Right atrium auricular region (tissue), 2 donors: ENCODE measurements around the gene CDH26. TPM values are rescaled to one million over a fixed set of nuclear protein-coding genes. Genes with fewer than 3 reads are reported as not detected.
"Not testable (repeated sequence)": the region's sequence is repeated elsewhere in the genome, so short reads cannot be mapped to it uniquely, and the experiment has no call there.

ENCODE experiments used
- DNase-seq: peaks from one replicate; pipeline ENCODE4 v3.0.0-alpha.2; 2019; ENCODE audit warnings: low spot score
- H3K27ac ChIP-seq, 2 donors: fragments of 200-600 bp; sonication (generic); 1 replicate in 1 of 2; 2 replicates in 1 of 2; pipeline ENCODE4 v1.5.1; 2016 to 2019
- H3K27me3 ChIP-seq, 2 donors: fragments of 200-600 bp; sonication (generic); one replicate each; pipeline versions ENCODE4 v1.5.1 to v1.6.0; 2017 to 2019
- H3K36me3 ChIP-seq: fragments of 200-600 bp; sonication (generic); one replicate; pipeline ENCODE4 v1.5.1; 2016
- H3K4me1 ChIP-seq, 2 donors: fragments of 200-600 bp; sonication (generic); one replicate each; pipeline versions ENCODE4 v1.5.1 to v1.6.0; 2017 to 2019
- H3K4me3 ChIP-seq, 2 donors: fragments of 200-600 bp; sonication (generic); 1 replicate in 1 of 2; 2 replicates in 1 of 2; pipeline ENCODE4 v1.5.1; 2017 to 2019; ENCODE audit warnings: mild to moderate bottlenecking in 1 of 2, moderate library complexity in 1 of 2
- H3K9me3 ChIP-seq, 2 donors: fragments of 200-600 bp; sonication (generic); one replicate each; pipeline ENCODE4 v1.5.1; 2019
- total RNA-seq, 2 donors: library from RNA; depleted of rRNA; stranded (reverse); fragments of >200 nt; gene quantifications; one replicate each; pipeline ENCODE4 v1.1.0, GENCODE V29; 2016
- TF ChIP-seq, protein P1 (sequence below), 2 donors: fragments of 200-600 bp; sonication (generic); IDR thresholded peaks; one replicate each; pipeline ENCODE4 v1.5.1; 2019; ENCODE audit warnings: antibody characterized with exemption in 2 of 2

The CDH26 gene
- total RNA-seq, 2 donors from 2014 or later: 0.43 to 1.3 TPM

GRCh38 chr20:59948828-59949720, 9.1 kb upstream of the CDH26 start:
- H3K27ac ChIP-seq: no peak overlapping the region
- H3K4me1 ChIP-seq: peaks cover 0 to 34% of the 10 kb centered on the region in 2 donors
- H3K36me3 ChIP-seq: peaks cover 16% of the 10 kb centered on the region
- H3K4me3 ChIP-seq: no peak overlapping the region
- no peaks in the 10 kb centered on the region for H3K27me3 ChIP-seq
- H3K9me3 ChIP-seq: no peaks in the 10 kb centered on the region
- no peak for DNase-seq
- TF ChIP-seq, protein P1, sequence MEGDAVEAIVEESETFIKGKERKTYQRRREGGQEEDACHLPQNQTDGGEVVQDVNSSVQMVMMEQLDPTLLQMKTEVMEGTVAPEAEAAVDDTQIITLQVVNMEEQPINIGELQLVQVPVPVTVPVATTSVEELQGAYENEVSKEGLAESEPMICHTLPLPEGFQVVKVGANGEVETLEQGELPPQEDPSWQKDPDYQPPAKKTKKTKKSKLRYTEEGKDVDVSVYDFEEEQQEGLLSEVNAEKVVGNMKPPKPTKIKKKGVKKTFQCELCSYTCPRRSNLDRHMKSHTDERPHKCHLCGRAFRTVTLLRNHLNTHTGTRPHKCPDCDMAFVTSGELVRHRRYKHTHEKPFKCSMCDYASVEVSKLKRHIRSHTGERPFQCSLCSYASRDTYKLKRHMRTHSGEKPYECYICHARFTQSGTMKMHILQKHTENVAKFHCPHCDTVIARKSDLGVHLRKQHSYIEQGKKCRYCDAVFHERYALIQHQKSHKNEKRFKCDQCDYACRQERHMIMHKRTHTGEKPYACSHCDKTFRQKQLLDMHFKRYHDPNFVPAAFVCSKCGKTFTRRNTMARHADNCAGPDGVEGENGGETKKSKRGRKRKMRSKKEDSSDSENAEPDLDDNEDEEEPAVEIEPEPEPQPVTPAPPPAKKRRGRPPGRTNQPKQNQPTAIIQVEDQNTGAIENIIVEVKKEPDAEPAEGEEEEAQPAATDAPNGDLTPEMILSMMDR (IDR thresholded peaks at IDR 0.05): peak; percentile 44 to 77

GRCh38 chr20:59949911-59950310, 8.3 kb upstream of the CDH26 start:
- peaks cover 0 to 27% of the 10 kb centered on the region in 2 donors for H3K4me1 ChIP-seq
- no peak for DNase-seq
- H3K27ac ChIP-seq: no peak overlapping the region
- TF ChIP-seq, protein P1 (IDR thresholded peaks at IDR 0.05): no peak
- peaks cover 7% of the 10 kb centered on the region for H3K36me3 ChIP-seq
- no peaks in the 10 kb centered on the region for H3K27me3 ChIP-seq
- H3K4me3 ChIP-seq: no peak overlapping the region
- no peaks in the 10 kb centered on the region for H3K9me3 ChIP-seq

GRCh38 chr20:59954718-59955117, 3.5 kb upstream of the CDH26 start:
- Histone ChIP-seq H3K27ac (no peak overlapping the region), H3K9me3 (no peaks in the 10 kb centered on the region), H3K36me3 (peaks cover 6% of the 10 kb centered on the region), H3K4me3 (no peak overlapping the region), H3K4me1 (no peaks in the 10 kb centered on the region), H3K27me3 (no peaks in the 10 kb centered on the region)
- TF ChIP-seq, protein P1 (IDR thresholded peaks at IDR 0.05): no peak
- no peak for DNase-seq

DNA sequence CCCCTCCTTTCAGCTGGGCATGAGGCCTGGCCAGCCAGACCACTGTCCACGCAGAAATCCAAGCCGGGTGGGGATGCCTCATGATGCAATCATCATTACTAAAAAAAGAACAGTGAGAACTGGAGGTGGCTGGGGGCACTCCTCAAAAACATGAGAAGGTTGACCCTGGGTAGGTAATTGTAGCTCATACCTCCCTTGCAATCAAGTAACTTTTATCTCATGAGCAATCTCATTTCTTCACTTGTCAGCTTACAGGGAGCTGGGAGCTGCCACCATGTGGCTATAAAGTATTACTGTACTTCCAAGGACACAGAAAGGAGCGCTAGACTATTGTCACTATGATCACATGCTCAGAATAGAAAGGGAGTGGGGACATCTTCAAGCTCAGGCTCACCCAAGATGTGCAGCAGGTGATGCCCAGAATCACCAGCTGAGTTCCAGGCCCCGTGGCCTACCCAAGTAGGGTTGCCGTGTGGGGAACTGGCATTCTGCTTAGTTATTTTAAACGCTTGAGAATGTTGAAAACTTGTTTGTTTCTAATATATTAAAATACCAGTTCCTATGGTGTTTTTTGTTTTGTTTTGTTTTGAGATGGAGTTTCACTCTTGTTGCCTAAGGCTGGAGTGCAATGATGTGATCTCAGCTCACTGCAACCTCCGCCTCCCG, 3.0 kb upstream of the CDH26 start:
- Histone ChIP-seq H3K9me3 (no peaks in the 10 kb centered on the region), H3K27ac (no peak overlapping the region)
- TF ChIP-seq, protein P1 (IDR thresholded peaks at IDR 0.05): peak in 1 of 2 donors; percentile 48

DNA sequence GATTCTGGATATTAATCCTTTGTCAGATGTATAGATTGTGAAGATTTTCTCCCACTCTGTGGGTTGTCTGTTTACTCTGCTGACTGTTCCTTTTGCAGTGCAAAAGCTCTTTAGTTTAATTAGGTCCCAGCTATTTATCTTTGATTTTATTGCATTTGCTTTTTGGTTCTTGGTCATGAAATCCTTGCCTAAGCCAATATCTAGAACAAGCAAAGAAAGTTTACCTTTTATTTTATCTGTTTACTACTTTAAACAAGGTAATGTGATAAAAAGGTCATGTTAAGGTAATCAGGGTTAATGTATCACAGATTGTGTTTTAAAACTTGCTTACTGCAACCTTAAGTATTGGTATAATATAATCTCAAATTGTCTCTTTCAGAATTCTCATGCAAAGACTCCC, 655 bp upstream of the CDH26 start:
- H3K36me3 ChIP-seq, H3K4me1 ChIP-seq, H3K4me3 ChIP-seq, DNase-seq, H3K9me3 ChIP-seq, H3K27ac ChIP-seq, H3K27me3 ChIP-seq: not testable (repeated sequence)

More for the DNA sequence above, 3.0 kb upstream of the CDH26 start:
- no peak for DNase-seq
- H3K27me3 ChIP-seq: no peaks in the 10 kb centered on the region
- no peak overlapping the region for H3K4me3 ChIP-seq
- no peaks in the 10 kb centered on the region for H3K4me1 ChIP-seq
- peaks cover 6% of the 10 kb centered on the region for H3K36me3 ChIP-seq

- DNase-seq: no peak
- H3K36me3 ChIP-seq: no peaks in the 10 kb centered on the region
- H3K27me3 ChIP-seq: no peaks in the 10 kb centered on the region
- TF ChIP-seq, protein P1 (IDR thresholded peaks at IDR 0.05): no peak
- H3K4me3 ChIP-seq: no peak overlapping the region
- no peaks in the 10 kb centered on the region for H3K4me1 ChIP-seq
- H3K27ac ChIP-seq: no peak overlapping the region
- no peaks in the 10 kb centered on the region for H3K9me3 ChIP-seq
These were observed 403 bp downstream of the CDH26 start for GRCh38 chr20:59958626-59959025.
